ENCODE measurements around the gene PRKCZ.

DNA sequence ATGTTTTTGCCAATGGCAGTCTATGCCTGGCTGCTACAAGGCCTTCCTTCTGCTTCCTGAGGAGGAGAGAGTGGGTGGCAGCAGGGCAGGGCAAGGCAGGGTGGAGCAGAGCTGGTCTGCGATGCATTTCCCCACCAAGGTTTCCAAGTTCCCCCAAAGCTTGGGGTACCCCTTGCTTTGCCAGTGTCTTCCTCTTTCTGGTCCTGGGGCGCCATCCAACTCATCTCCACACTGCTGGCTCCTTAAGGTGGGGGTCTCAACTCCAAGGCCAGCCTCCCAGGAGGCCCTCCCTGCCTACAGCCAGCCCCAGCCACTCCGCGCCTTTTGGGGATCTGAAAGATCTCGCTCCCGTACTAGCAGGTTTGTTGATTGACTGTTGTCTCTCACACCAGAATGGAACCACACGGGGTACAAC lies 174.0 kb downstream of the PRKCZ start:
- TF ChIP-seq ZNF114 (CRISPR knock-in tag; IDR thresholded peaks at IDR 0.05) (no peak), CTCF (conservative IDR thresholded peaks at IDR 0.05; ENCODE audit: low read depth in 2 of 2) (no peak)
